ENCODE results near the gene PPP1R3G.
"Not testable (repeated sequence)": the region's sequence is repeated elsewhere in the genome, so short reads cannot be mapped to it uniquely, and the experiment has no call there.

PPP1R3G gene

GRCh38 chr6:5096482-5096881, 11.3 kb downstream of the PPP1R3G start:
- DNase-seq = no peak

- no peak for DNase-seq
Measured at GRCh38 chr6:5098501-5099270, 13.5 kb downstream of the PPP1R3G start.

GRCh38 chr6:5099537-5099936, 14.4 kb downstream of the PPP1R3G start:
- DNase-seq = no peak

- DNase-seq = no peak
Measured at GRCh38 chr6:5100806-5101205, 15.7 kb downstream of the PPP1R3G start.

- no peak for DNase-seq
Measured at GRCh38 chr6:5102267-5102970, 17.3 kb downstream of the PPP1R3G start.

- DNase-seq = no peak
Measured at GRCh38 chr6:5103250-5103649, 18.1 kb downstream of the PPP1R3G start.

GRCh38 chr6:5104667-5105066, 19.5 kb downstream of the PPP1R3G start:
- no peak for DNase-seq

- no peak for DNase-seq
Measured at GRCh38 chr6:5105146-5105545, 20.0 kb downstream of the PPP1R3G start.

GRCh38 chr6:5107341-5107740, 22.2 kb downstream of the PPP1R3G start:
- no peak for DNase-seq

GRCh38 chr6:5108068-5108467, 22.9 kb downstream of the PPP1R3G start:
- DNase-seq = no peak

- no peak for DNase-seq
Measured at GRCh38 chr6:5108536-5109150, 23.5 kb downstream of the PPP1R3G start.

GRCh38 chr6:5109436-5109835, 24.3 kb downstream of the PPP1R3G start:
- no peak for DNase-seq

GRCh38 chr6:5110246-5110645, 25.1 kb downstream of the PPP1R3G start:
- DNase-seq = no peak

GRCh38 chr6:5111626-5112025, 26.5 kb downstream of the PPP1R3G start:
- no peak for DNase-seq

- DNase-seq = no peak
Measured at GRCh38 chr6:5112066-5112799, 27.1 kb downstream of the PPP1R3G start.

GRCh38 chr6:5113096-5113495, 28.0 kb downstream of the PPP1R3G start:
- no peak for DNase-seq

- no peak for DNase-seq
Measured at GRCh38 chr6:5115168-5115567, 30.0 kb downstream of the PPP1R3G start.

GRCh38 chr6:5116243-5116991, 31.3 kb downstream of the PPP1R3G start:
- DNase-seq = no peak

- DNase-seq = no peak
Measured at GRCh38 chr6:5119090-5119951, 34.2 kb downstream of the PPP1R3G start.

GRCh38 chr6:5120011-5120410, 34.9 kb downstream of the PPP1R3G start:
- DNase-seq = no peak

GRCh38 chr6:5120543-5120942, 35.4 kb downstream of the PPP1R3G start:
- DNase-seq = not testable (repeated sequence)

Data from effector CD4-positive, alpha-beta T cell (primary cell).